ENCODE data around the gene RASGRP1. TPM values are rescaled to one million over a fixed set of nuclear protein-coding genes. Genes with fewer than 3 reads are reported as not detected.

RASGRP1 gene
- total RNA-seq, 5 donors from 2014 or later (not counting 1 experiment from before 2014, with no cell fraction given): 118 to 148 (median 131) TPM

- H3K27ac Mint-ChIP-seq: peak overlapping the region; percentile 30 to 67
- POLR2A ChIA-PET: interaction anchor here (0.6 to 1.2 kb wide), 2 partner anchors 9 to 487 kb away, joined by 3 to 4 read pairs; no protein-coding TSS in a partner anchor
Measured at GRCh38 chr15:38461066-38461833, 103.4 kb downstream of the RASGRP1 start.

GRCh38 chr15:38460543-38460942 lies 104.1 kb downstream of the RASGRP1 start:
- H3K27ac Mint-ChIP-seq: peak overlapping the region; percentile 30 to 67
- no peak for DNase-seq
- POLR2A ChIA-PET: interaction anchor here (0.6 to 1.2 kb wide), 2 partner anchors 10 to 488 kb away, joined by 3 to 4 read pairs; no protein-coding TSS in a partner anchor
- H3K9me3 Mint-ChIP-seq: no peaks in the 10 kb centered on the region
- no peaks in the 10 kb centered on the region for H3K27me3 ChIP-seq (replicated peaks in 1 of 2; ENCODE audit: control insufficient read depth in 2 of 2, extremely low read depth in 1 of 2, insufficient read depth in 2 of 2, low read length in 1 of 2)
- no peak overlapping the region for H3K27ac ChIP-seq (ENCODE audit: low read length)
- H3K4me3 ChIP-seq (ENCODE audit: control insufficient read depth in 1 of 2, extremely low read depth in 1 of 2, low read length in 1 of 2): no peak overlapping the region
- no peaks in the 10 kb centered on the region for H3K9me3 ChIP-seq
- no peaks in the 10 kb centered on the region for H3K27me3 Mint-ChIP-seq
- no peak for ATAC-seq (replicated peaks in 1 of 4)
- peaks cover 59 to 66% (median 59%) of the 10 kb centered on the region in 3 donors for H3K4me1 Mint-ChIP-seq
- peaks cover 0 to 4% of the 10 kb centered on the region in 2 donors for H3K36me3 ChIP-seq (ENCODE audit: control insufficient read depth in 2 of 2, extremely low read depth in 1 of 2, insufficient read depth in 1 of 2, low read length in 1 of 2)
- CTCF ChIA-PET: interaction anchor here in 1 of 2 donors (0.6 to 1.6 kb wide), 5 partner anchors 18 to 709 kb away, joined by 3 to 4 read pairs (median 4); no protein-coding TSS in a partner anchor
- H3K4me3 Mint-ChIP-seq: no peak overlapping the region
- no peaks in the 10 kb centered on the region for H3K4me1 ChIP-seq (ENCODE audit: control insufficient read depth in 1 of 2, extremely low read depth in 1 of 2, insufficient read depth in 2 of 2, low read length in 2 of 2)
- peaks cover 3% of the 10 kb centered on the region for H3K36me3 Mint-ChIP-seq
- no CpG with 5 or more reads among the region's 3 CpGs for WGBS (ENCODE audit: insufficient coverage)

More at GRCh38 chr15:38461066-38461833, 103.4 kb downstream of the RASGRP1 start:
- CTCF ChIA-PET: interaction anchor here in 1 of 2 donors (0.6 to 1.6 kb wide), 5 partner anchors 19 to 708 kb away, joined by 3 to 4 read pairs (median 4); no protein-coding TSS in a partner anchor
- ATAC-seq (replicated peaks in 1 of 4) (peak in 2 of 4 experiments; percentile 45 to 66), DNase-seq (no peak)
- Mint-ChIP-seq H3K9me3 (no peaks in the 10 kb centered on the region), H3K36me3 (peaks cover 7% of the 10 kb centered on the region), H3K27me3 (no peaks in the 10 kb centered on the region), H3K4me1 (peaks cover 53 to 59% (median 53%) of the 10 kb centered on the region in 3 donors), H3K4me3 (no peak overlapping the region)
- Histone ChIP-seq H3K27me3 (replicated peaks in 1 of 2; ENCODE audit: control insufficient read depth in 2 of 2, extremely low read depth in 1 of 2, insufficient read depth in 2 of 2, low read length in 1 of 2) (no peaks in the 10 kb centered on the region), H3K4me3 (ENCODE audit: control insufficient read depth in 1 of 2, extremely low read depth in 1 of 2, low read length in 1 of 2) (no peak overlapping the region), H3K36me3 (ENCODE audit: control insufficient read depth in 2 of 2, extremely low read depth in 1 of 2, insufficient read depth in 1 of 2, low read length in 1 of 2) (peaks cover 0 to 7% of the 10 kb centered on the region in 2 donors), H3K4me1 (ENCODE audit: control insufficient read depth in 1 of 2, extremely low read depth in 1 of 2, insufficient read depth in 2 of 2, low read length in 2 of 2) (no peaks in the 10 kb centered on the region), H3K27ac (ENCODE audit: low read length) (no peak overlapping the region), H3K9me3 (no peaks in the 10 kb centered on the region)
- WGBS (ENCODE audit: insufficient coverage): no CpG with 5 or more reads among the region's 2 CpGs

- H3K9me3 ChIP-seq: no peaks in the 10 kb centered on the region
- POLR2A ChIA-PET: no interaction called here
- no peak for DNase-seq
- Mint-ChIP-seq H3K27me3 (no peaks in the 10 kb centered on the region), H3K9me3 (no peaks in the 10 kb centered on the region), H3K36me3 (peaks cover 3% of the 10 kb centered on the region), H3K4me1 (peaks cover 68 to 77% (median 69%) of the 10 kb centered on the region in 3 donors), H3K27ac (no peak overlapping the region), H3K4me3 (no peak overlapping the region)
- H3K4me1 ChIP-seq (ENCODE audit: control insufficient read depth in 1 of 2, extremely low read depth in 1 of 2, insufficient read depth in 2 of 2, low read length in 2 of 2): peaks cover 5 to 8% of the 10 kb centered on the region in 2 experiments
- H3K4me3 ChIP-seq (ENCODE audit: control insufficient read depth in 1 of 2, extremely low read depth in 1 of 2, low read length in 1 of 2): no peak overlapping the region
- ATAC-seq (replicated peaks in 1 of 4): no peak
- H3K27me3 ChIP-seq (replicated peaks in 1 of 2; ENCODE audit: control insufficient read depth in 2 of 2, extremely low read depth in 1 of 2, insufficient read depth in 2 of 2, low read length in 1 of 2): no peaks in the 10 kb centered on the region
- 100% methylated on average over 2 of the region's 6 CpGs for WGBS (ENCODE audit: insufficient coverage)
- peaks cover 0 to 3% of the 10 kb centered on the region in 2 donors for H3K36me3 ChIP-seq (ENCODE audit: control insufficient read depth in 2 of 2, extremely low read depth in 1 of 2, insufficient read depth in 1 of 2, low read length in 1 of 2)
- CTCF ChIA-PET: no interaction called here
- no peak overlapping the region for H3K27ac ChIP-seq (ENCODE audit: low read length)
Measured at GRCh38 chr15:38459480-38459879, 105.1 kb downstream of the RASGRP1 start.

GRCh38 chr15:38458646-38459045 lies 106.0 kb downstream of the RASGRP1 start:
- ChIA-PET POLR2A (no interaction called here), CTCF (interaction anchor here (0.6 to 1.5 kb wide), 2 partner anchors 18 to 241 kb away, joined by 3 to 5 read pairs; no protein-coding TSS in a partner anchor)
- H3K9me3 Mint-ChIP-seq: no peaks in the 10 kb centered on the region
- Histone ChIP-seq H3K36me3 (ENCODE audit: control insufficient read depth in 2 of 2, extremely low read depth in 1 of 2, insufficient read depth in 1 of 2, low read length in 1 of 2) (peaks cover 0 to 3% of the 10 kb centered on the region in 2 donors), H3K27ac (ENCODE audit: low read length) (no peak overlapping the region), H3K4me3 (ENCODE audit: control insufficient read depth in 1 of 2, extremely low read depth in 1 of 2, low read length in 1 of 2) (no peak overlapping the region), H3K4me1 (ENCODE audit: control insufficient read depth in 1 of 2, extremely low read depth in 1 of 2, insufficient read depth in 2 of 2, low read length in 2 of 2) (peaks cover 5 to 8% of the 10 kb centered on the region in 2 experiments), H3K27me3 (replicated peaks in 1 of 2; ENCODE audit: control insufficient read depth in 2 of 2, extremely low read depth in 1 of 2, insufficient read depth in 2 of 2, low read length in 1 of 2) (no peaks in the 10 kb centered on the region), H3K9me3 (no peaks in the 10 kb centered on the region)
- no peak overlapping the region for H3K27ac Mint-ChIP-seq
- no peak for DNase-seq
- ATAC-seq (replicated peaks in 1 of 4): no peak
- H3K4me3 Mint-ChIP-seq: no peak overlapping the region
- H3K27me3 Mint-ChIP-seq: no peaks in the 10 kb centered on the region
- H3K36me3 Mint-ChIP-seq: peaks cover 3% of the 10 kb centered on the region
- H3K4me1 Mint-ChIP-seq: peaks cover 70 to 78% (median 73%) of the 10 kb centered on the region in 3 donors
- 96% methylated on average over 5 of the region's 5 CpGs for WGBS (ENCODE audit: insufficient coverage)

GRCh38 chr15:38455092-38455491 lies 109.5 kb downstream of the RASGRP1 start:
- Mint-ChIP-seq H3K4me1 (peaks cover 47 to 53% (median 50%) of the 10 kb centered on the region in 3 donors), H3K9me3 (no peaks in the 10 kb centered on the region), H3K27ac (peak overlapping the region; percentile 93 to 94), H3K36me3 (peaks cover 3% of the 10 kb centered on the region), H3K27me3 (no peaks in the 10 kb centered on the region), H3K4me3 (peak overlapping the region; percentile 95 to 98 (median 96))
- ChIA-PET POLR2A (interaction anchor here in 1 of 2 donors (0.6 to 1.2 kb wide), 2 partner anchors 14 to 241 kb away, joined by 3 to 4 read pairs; no protein-coding TSS in a partner anchor), CTCF (interaction anchor here (0.6 to 3.3 kb wide), 19 partner anchors 10 to 920 kb away, joined by 3 to 23 read pairs (median 4); partner anchors contain the start of gene RASGRP1 (in 1 of the 2))
- H3K36me3 ChIP-seq (ENCODE audit: control insufficient read depth in 2 of 2, extremely low read depth in 1 of 2, insufficient read depth in 1 of 2, low read length in 1 of 2): peaks cover 0 to 3% of the 10 kb centered on the region in 2 donors
- no peak overlapping the region for H3K27ac ChIP-seq (ENCODE audit: low read length)
- H3K4me3 ChIP-seq (ENCODE audit: control insufficient read depth in 1 of 2, extremely low read depth in 1 of 2, low read length in 1 of 2): peak overlapping the region; percentile 88 to 93
- no CpG with 5 or more reads among the region's 4 CpGs for WGBS (ENCODE audit: insufficient coverage)
- ATAC-seq (replicated peaks in 1 of 4): no peak
- H3K4me1 ChIP-seq (ENCODE audit: control insufficient read depth in 1 of 2, extremely low read depth in 1 of 2, insufficient read depth in 2 of 2, low read length in 2 of 2): peaks cover 5 to 8% of the 10 kb centered on the region in 2 experiments
- DNase-seq: no peak
- H3K27me3 ChIP-seq (replicated peaks in 1 of 2; ENCODE audit: control insufficient read depth in 2 of 2, extremely low read depth in 1 of 2, insufficient read depth in 2 of 2, low read length in 1 of 2): no peaks in the 10 kb centered on the region
- no peaks in the 10 kb centered on the region for H3K9me3 ChIP-seq

GRCh38 chr15:38454696-38455090 lies 109.9 kb downstream of the RASGRP1 start:
- Histone ChIP-seq H3K27ac (ENCODE audit: low read length) (peak overlapping the region; percentile 88), H3K27me3 (replicated peaks in 1 of 2; ENCODE audit: control insufficient read depth in 2 of 2, extremely low read depth in 1 of 2, insufficient read depth in 2 of 2, low read length in 1 of 2) (no peaks in the 10 kb centered on the region), H3K4me3 (ENCODE audit: control insufficient read depth in 1 of 2, extremely low read depth in 1 of 2, low read length in 1 of 2) (peak overlapping the region; percentile 88 to 93), H3K4me1 (ENCODE audit: control insufficient read depth in 1 of 2, extremely low read depth in 1 of 2, insufficient read depth in 2 of 2, low read length in 2 of 2) (peaks cover 5 to 8% of the 10 kb centered on the region in 2 experiments), H3K9me3 (no peaks in the 10 kb centered on the region), H3K36me3 (ENCODE audit: control insufficient read depth in 2 of 2, extremely low read depth in 1 of 2, insufficient read depth in 1 of 2, low read length in 1 of 2) (peaks cover 0 to 3% of the 10 kb centered on the region in 2 donors)
- Mint-ChIP-seq H3K27ac (peak overlapping the region; percentile 93 to 94), H3K4me1 (peaks cover 43 to 49% (median 46%) of the 10 kb centered on the region in 3 donors), H3K27me3 (no peaks in the 10 kb centered on the region), H3K36me3 (peaks cover 3% of the 10 kb centered on the region), H3K4me3 (peak overlapping the region; percentile 95 to 98 (median 96)), H3K9me3 (no peaks in the 10 kb centered on the region)
- ChIA-PET CTCF (interaction anchor here (0.6 to 3.3 kb wide), 22 partner anchors 10 to 920 kb away, joined by 3 to 23 read pairs (median 3); partner anchors contain the start of gene RASGRP1 (in 2 of the 2)), POLR2A (interaction anchor here in 1 of 2 donors (1.0 to 1.2 kb wide), 2 partner anchors 14 to 242 kb away, joined by 3 to 4 read pairs; no protein-coding TSS in a partner anchor)
- ATAC-seq (replicated peaks in 1 of 4) (peak in 2 of 4 experiments; percentile 6 to 13), DNase-seq (no peak)
- 0% methylated on average over 1 of the region's 12 CpGs for WGBS (ENCODE audit: insufficient coverage)

Data from T-cell (primary cell).